Activated naive CD8-positive, alpha-beta T cell treated with anti-CD3 and anti-CD28 coated beads, Interleukin-2, amount 50 U/mL, for 16 hours (primary cell): ENCODE measurements around the gene TMPRSS3.

Experiments
- DNase-seq: peaks from one replicate; pipeline ENCODE4 v3.0.0-alpha.2; 2020; ENCODE audit warnings: low read depth, low spot score

Gene TMPRSS3

GRCh38 chr21:42395905-42396651, at the start of gene TMPRSS3:
Gene TMPRSS3 (minus strand): TSS chr21:42396052. CDS start chr21:42395417, 635 bp downstream.
- DNase-seq = no peak

GRCh38 chr21:42445311-42445710, 49.5 kb upstream of the TMPRSS3 start:
- DNase-seq = no peak

- no peak for DNase-seq
These were observed 48.9 kb upstream of the TMPRSS3 start for GRCh38 chr21:42444745-42445059.

- no peak for DNase-seq
These were observed 48.3 kb upstream of the TMPRSS3 start for GRCh38 chr21:42443876-42444744.

GRCh38 chr21:42443181-42443785, 47.4 kb upstream of the TMPRSS3 start:
- no peak for DNase-seq

- DNase-seq = no peak
These were observed 46.1 kb upstream of the TMPRSS3 start for GRCh38 chr21:42441963-42442362.

- no peak for DNase-seq
These were observed 44.4 kb upstream of the TMPRSS3 start for GRCh38 chr21:42440187-42440792.

- no peak for DNase-seq
These were observed 43.7 kb upstream of the TMPRSS3 start for GRCh38 chr21:42439284-42440186.

- no peak for DNase-seq
These were observed 42.7 kb upstream of the TMPRSS3 start for GRCh38 chr21:42438316-42439205.

GRCh38 chr21:42437786-42438185, 41.9 kb upstream of the TMPRSS3 start:
- no peak for DNase-seq

- no peak for DNase-seq
These were observed 41.1 kb upstream of the TMPRSS3 start for GRCh38 chr21:42436914-42437313.

- DNase-seq = no peak
These were observed 40.0 kb upstream of the TMPRSS3 start for GRCh38 chr21:42435833-42436232.

GRCh38 chr21:42435401-42435800, 39.5 kb upstream of the TMPRSS3 start:
- no peak for DNase-seq

- no peak for DNase-seq
These were observed 39.0 kb upstream of the TMPRSS3 start for GRCh38 chr21:42434884-42435283.

- no peak for DNase-seq
These were observed 38.2 kb upstream of the TMPRSS3 start for GRCh38 chr21:42433946-42434551.

- DNase-seq = no peak
These were observed 36.8 kb upstream of the TMPRSS3 start for GRCh38 chr21:42432695-42433094.

GRCh38 chr21:42431196-42431595, 35.3 kb upstream of the TMPRSS3 start:
- DNase-seq = no peak

- DNase-seq = no peak
These were observed 34.7 kb upstream of the TMPRSS3 start for GRCh38 chr21:42430521-42430920.

GRCh38 chr21:42429856-42430255, 34.0 kb upstream of the TMPRSS3 start:
- DNase-seq = no peak

GRCh38 chr21:42429021-42429420, 33.2 kb upstream of the TMPRSS3 start:
- no peak for DNase-seq
